Activated T-helper 17 cell treated with anti-CD3 and anti-CD28 coated beads, Interleukin-2, amount 50 U/mL, for 72 hours (primary cell): ENCODE measurements around the gene DENND6B. TPM values are rescaled to one million over a fixed set of nuclear protein-coding genes. Genes with fewer than 3 reads are reported as not detected.
"Not testable (repeated sequence)": the region's sequence is repeated elsewhere in the genome, so short reads cannot be mapped to it uniquely, and the experiment has no call there.

Experiments
- ATAC-seq: fragments of 150-1000 bp; cut with Tn5 transposase; replicated peaks from 2 replicates; pipeline ENCODE4 v1.10.0; 2021; ENCODE audit warnings: mild to moderate bottlenecking, moderate library complexity
- H3K27ac Mint-ChIP-seq: one replicate; pipeline ENCODE4 v1.8.0; 2022; ENCODE audit warnings: mixed read lengths
- H3K27me3 Mint-ChIP-seq: one replicate; pipeline ENCODE4 v1.8.0; 2022; ENCODE audit warnings: mixed read lengths
- H3K36me3 Mint-ChIP-seq: one replicate; pipeline ENCODE4 v1.8.0; 2022; ENCODE audit warnings: low read depth, mild to moderate bottlenecking, mixed read lengths
- H3K4me1 Mint-ChIP-seq: one replicate; pipeline ENCODE4 v1.8.0; 2022; ENCODE audit warnings: mixed read lengths
- H3K4me3 Mint-ChIP-seq: one replicate; pipeline ENCODE4 v1.8.0; 2022; ENCODE audit warnings: mild to moderate bottlenecking, mixed read lengths
- H3K9me3 Mint-ChIP-seq: one replicate; pipeline ENCODE4 v1.8.0; 2022; ENCODE audit warnings: mixed read lengths
- total RNA-seq, 2 donors: library from RNA; stranded (reverse); gene quantifications; one replicate each; pipeline ENCODE4 v1.2.3, GENCODE V29; 2022

The DENND6B gene
- total RNA-seq, 2 donors from 2014 or later = 3.2 to 6.5 TPM

DNA sequence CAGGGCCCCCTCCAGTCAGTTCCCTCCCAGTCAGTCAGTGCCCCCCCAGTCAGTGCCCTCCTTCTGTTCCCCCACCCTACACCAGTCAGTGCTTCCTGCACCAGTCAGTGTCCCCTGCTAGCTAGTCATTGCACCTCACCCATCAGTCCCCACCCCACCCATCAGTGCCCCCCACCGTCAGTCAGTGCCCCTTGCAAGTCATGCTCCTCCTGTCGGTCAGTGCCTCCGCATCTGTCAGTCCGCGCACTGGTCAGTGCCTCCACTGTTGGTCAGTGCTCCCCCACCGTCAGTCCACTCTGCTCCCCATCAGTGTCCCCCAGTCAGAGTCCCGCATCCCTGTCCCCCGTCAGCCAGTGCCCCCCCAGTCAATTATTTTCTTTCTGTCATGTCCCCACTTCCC is 19.7 kb upstream of the DENND6B start:
- H3K36me3 Mint-ChIP-seq = peaks cover 1% of the 10 kb centered on the region
- H3K27ac Mint-ChIP-seq = no peak overlapping the region
- no peaks in the 10 kb centered on the region for H3K9me3 Mint-ChIP-seq
- ATAC-seq = no peak
- H3K4me3 Mint-ChIP-seq = no peak overlapping the region
- H3K27me3 Mint-ChIP-seq = no peaks in the 10 kb centered on the region
- no peaks in the 10 kb centered on the region for H3K4me1 Mint-ChIP-seq

- Mint-ChIP-seq H3K9me3 (no peaks in the 10 kb centered on the region), H3K27ac (no peak overlapping the region), H3K4me3 (no peak overlapping the region), H3K4me1 (no peaks in the 10 kb centered on the region), H3K27me3 (no peaks in the 10 kb centered on the region), H3K36me3 (no peaks in the 10 kb centered on the region)
- no peak for ATAC-seq
These were observed 16.7 kb upstream of the DENND6B start for GRCh38 chr22:50343541-50343935.

- no peaks in the 10 kb centered on the region for H3K4me1 Mint-ChIP-seq
- ATAC-seq = peak; percentile 86
- H3K27ac Mint-ChIP-seq = peak within 1 kb of the TSS; percentile 80
- no peaks in the 10 kb centered on the region for H3K9me3 Mint-ChIP-seq
- H3K27me3 Mint-ChIP-seq = no peaks in the 10 kb centered on the region
- peak within 1 kb of the TSS; percentile 80 for H3K4me3 Mint-ChIP-seq
- H3K36me3 Mint-ChIP-seq = no peaks in the 10 kb centered on the region
These were observed 16.1 kb upstream of the DENND6B start, which contains the start of gene PPP6R2 for GRCh38 chr22:50342651-50343540. Gene PPP6R2, plus strand, starts transcription at chr22:50343327. Its CDS starts 50,582 bp downstream, at chr22:50393909.

- no peaks in the 10 kb centered on the region for H3K36me3 Mint-ChIP-seq
- peak overlapping the region; percentile 80 for H3K27ac Mint-ChIP-seq
- no peaks in the 10 kb centered on the region for H3K9me3 Mint-ChIP-seq
- H3K27me3 Mint-ChIP-seq = no peaks in the 10 kb centered on the region
- H3K4me3 Mint-ChIP-seq = peak overlapping the region; percentile 80
- ATAC-seq = peak; percentile 71
- H3K4me1 Mint-ChIP-seq = no peaks in the 10 kb centered on the region
These were observed 15.3 kb upstream of the DENND6B start for GRCh38 chr22:50341977-50342650.

DNA sequence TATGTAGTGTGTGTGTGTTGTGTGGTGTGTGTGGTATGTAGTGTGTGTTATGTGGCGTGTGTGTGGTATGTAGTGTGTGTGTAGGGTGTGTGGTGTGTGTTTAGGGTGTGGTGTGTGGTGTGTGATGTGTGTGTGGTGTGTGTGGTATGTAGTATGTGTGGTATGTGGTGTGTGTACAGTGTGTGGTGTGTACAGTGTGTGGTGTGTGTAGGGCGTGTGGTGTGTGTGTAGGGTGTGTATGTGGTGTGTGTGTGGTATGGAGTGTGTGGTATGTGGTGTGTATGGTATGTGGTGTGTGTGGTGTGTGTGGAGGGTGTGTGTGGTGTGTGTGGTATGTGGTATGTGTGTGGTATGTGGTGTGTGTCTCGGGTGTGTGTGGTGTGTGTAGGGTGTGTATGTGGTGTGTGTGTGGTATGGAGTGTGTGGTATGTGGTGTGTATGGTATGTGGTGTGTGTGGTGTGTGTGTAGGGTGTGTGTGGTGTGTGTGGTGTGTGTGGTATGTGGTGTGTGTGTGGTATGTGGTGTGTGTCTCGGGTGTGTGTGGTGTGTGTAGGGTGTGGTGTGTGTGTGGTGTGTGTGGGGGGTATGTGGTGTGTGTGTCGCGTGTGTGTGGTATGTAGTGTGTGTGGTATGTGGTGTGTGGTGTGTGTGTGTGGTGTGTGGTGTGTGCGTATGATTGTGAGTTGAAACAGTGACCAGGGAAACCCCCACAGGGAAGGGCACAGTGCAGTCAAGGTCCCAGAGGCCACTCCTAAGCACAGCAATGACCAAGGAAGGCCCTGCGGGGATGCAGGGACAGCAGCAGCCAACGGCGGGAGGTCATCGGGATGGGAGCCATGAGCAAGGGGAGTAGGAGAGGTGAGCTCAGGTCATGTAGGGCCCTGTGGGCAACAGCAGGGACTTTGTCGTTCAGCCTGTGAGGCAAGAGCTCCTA is 13.4 kb upstream of the DENND6B start:
- H3K9me3 Mint-ChIP-seq = no peaks in the 10 kb centered on the region
- no peak for ATAC-seq
- no peaks in the 10 kb centered on the region for H3K36me3 Mint-ChIP-seq
- no peak overlapping the region for H3K27ac Mint-ChIP-seq
- no peaks in the 10 kb centered on the region for H3K4me1 Mint-ChIP-seq
- H3K4me3 Mint-ChIP-seq = no peak overlapping the region
- no peaks in the 10 kb centered on the region for H3K27me3 Mint-ChIP-seq

DNA sequence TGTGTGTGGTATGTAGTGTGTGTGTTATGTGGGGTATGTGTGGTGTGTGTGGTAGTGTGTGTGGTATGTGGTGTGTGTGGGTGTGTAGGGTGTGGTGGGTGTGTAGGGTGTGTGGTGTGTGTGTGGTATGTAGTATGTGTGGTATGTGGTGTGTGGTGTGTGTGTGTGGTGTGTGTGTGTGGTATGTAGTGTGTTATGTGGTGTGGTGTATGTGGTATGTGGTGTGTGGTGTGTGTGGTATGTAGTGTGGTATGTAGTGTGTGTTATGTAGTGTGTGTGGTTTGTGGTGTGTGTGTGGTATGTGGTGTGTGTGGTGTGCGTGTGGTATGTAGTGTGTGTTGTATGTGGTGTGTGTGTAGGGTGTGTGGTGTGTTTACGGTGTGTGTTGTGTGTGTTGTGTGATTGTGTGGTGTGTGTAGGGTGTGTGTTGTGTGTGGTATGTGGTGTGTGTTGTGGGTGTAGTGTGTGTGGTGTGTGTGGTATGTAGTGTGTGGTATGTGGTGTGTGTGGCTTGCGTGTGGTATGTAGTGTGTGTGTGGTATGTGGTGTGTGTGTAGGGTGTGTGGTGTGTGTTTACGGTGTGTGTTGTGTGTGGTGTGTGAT is 12.1 kb upstream of the DENND6B start:
- H3K9me3 Mint-ChIP-seq = no peaks in the 10 kb centered on the region
- no peaks in the 10 kb centered on the region for H3K36me3 Mint-ChIP-seq
- ATAC-seq = no peak
- no peaks in the 10 kb centered on the region for H3K4me1 Mint-ChIP-seq
- H3K27ac Mint-ChIP-seq = no peak overlapping the region
- no peak overlapping the region for H3K4me3 Mint-ChIP-seq
- H3K27me3 Mint-ChIP-seq = no peaks in the 10 kb centered on the region

DNA sequence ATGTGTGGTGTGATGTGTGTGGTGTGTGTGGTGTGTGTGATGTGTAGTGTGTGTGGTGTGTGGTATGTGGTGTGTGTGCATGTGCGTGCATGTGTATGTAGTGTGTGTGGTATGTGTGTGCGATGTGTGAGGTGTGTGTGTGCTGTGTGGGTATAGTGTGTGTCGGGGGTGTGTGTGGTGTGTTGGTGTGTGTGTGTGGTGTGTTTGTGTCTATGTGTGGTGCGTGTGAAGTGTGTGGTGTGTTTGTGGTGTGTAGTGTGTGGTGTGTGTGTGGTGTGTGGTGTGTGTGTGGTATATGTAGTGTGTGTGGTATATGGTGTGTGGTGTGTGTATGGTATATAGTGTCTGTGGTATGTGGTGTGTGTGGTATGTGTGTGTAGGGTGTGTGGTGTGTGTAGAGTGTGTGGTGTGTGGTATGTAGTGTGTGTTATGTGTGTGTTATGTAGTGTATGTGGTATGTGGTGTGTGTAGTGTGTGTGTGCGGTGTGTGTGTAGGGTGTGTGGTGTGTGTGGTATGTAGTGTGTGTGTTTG is 11.3 kb upstream of the DENND6B start:
- no peaks in the 10 kb centered on the region for H3K9me3 Mint-ChIP-seq
- no peaks in the 10 kb centered on the region for H3K36me3 Mint-ChIP-seq
- H3K27ac Mint-ChIP-seq = no peak overlapping the region
- no peaks in the 10 kb centered on the region for H3K27me3 Mint-ChIP-seq
- ATAC-seq = no peak
- no peak overlapping the region for H3K4me3 Mint-ChIP-seq
- H3K4me1 Mint-ChIP-seq = no peaks in the 10 kb centered on the region

DNA sequence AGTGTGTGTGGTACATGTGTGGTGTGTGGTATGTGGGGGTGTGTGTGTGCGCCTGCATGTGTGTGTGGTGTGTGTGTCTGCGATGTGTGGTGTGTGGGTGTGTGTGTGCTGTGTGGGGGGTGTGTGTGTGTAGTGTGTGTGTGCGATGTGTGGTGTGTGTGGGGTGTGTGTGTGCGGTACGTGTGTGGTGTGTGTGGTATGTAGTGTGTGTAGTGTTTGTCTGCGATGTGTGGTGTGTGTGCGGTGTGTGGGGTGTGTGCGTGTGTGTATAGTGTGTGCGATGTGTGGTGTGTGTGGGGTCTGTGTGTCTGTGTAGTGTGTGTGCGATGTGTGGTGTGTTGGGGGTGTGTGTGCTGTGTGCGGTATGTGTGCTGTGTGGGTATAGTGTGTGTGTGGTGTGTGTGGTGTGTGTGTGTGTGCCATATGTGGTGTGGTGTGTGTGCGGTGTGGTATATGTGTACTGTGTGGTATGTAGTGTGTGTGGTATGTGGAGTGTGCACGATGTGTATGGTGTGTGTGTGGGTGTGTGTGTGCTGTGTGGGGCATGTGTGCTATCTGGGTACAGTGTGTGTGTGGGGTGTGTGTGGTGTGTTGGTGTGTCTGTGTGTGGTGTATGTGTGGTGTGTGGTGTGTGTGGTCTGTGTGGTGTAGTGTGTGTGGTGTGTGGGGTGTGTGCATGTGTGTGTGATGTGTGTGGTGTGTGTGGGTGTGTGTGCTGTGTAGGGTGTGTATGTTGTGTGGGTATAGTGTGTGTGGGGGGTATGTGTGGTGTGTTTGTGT is 10.6 kb upstream of the DENND6B start:
- no peaks in the 10 kb centered on the region for H3K27me3 Mint-ChIP-seq
- H3K36me3 Mint-ChIP-seq = no peaks in the 10 kb centered on the region
- no peaks in the 10 kb centered on the region for H3K4me1 Mint-ChIP-seq
- ATAC-seq = no peak
- H3K27ac Mint-ChIP-seq = no peak overlapping the region
- H3K4me3 Mint-ChIP-seq = no peak overlapping the region
- H3K9me3 Mint-ChIP-seq = no peaks in the 10 kb centered on the region

- H3K9me3 Mint-ChIP-seq, H3K36me3 Mint-ChIP-seq, H3K27me3 Mint-ChIP-seq, H3K4me3 Mint-ChIP-seq, H3K27ac Mint-ChIP-seq, ATAC-seq, H3K4me1 Mint-ChIP-seq: not testable (repeated sequence)
These were observed 7.6 kb upstream of the DENND6B start for GRCh38 chr22:50334433-50334832.

DNA sequence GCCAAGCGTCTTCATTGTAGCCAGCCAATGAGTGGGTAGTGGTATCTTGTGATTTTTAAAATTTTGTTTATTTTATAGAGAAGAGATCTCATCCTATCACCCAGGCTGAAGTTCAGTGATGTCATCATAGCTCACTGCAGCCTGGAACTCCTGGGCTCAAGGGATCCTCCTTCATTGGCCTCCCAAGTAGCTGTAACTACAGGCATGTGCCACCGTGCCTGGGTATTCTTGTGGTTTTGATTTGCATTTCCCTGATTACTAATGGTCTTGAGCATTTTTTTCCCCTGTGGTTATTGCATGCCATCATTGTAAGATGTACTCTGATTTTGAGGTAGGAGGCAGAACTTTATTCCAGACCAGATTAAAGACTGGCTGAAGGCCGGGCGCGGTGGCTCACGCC is 2.4 kb upstream of the DENND6B start:
- Mint-ChIP-seq H3K27me3 (peaks cover 4% of the 10 kb centered on the region), H3K9me3 (no peaks in the 10 kb centered on the region), H3K4me1 (peaks cover 10% of the 10 kb centered on the region), H3K4me3 (no peak overlapping the region), H3K27ac (no peak overlapping the region), H3K36me3 (no peaks in the 10 kb centered on the region)
- ATAC-seq = peak; percentile 15

DNA sequence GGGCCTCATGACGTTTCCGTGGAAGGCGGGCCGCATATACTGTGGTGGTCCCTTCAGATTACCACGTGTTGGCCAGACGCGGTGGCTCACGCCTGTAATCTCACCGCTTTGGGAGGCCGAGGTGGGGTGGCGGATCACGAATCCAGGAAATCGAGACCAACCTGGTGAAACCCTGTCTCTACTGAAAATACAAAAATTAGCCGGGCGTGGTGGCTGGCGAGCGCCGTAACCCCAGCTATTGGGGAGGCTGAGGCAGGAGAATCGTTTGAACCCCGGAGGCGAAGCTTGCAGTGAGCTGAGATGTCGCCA is 853 bp upstream of the DENND6B start:
- Mint-ChIP-seq H3K9me3 (no peaks in the 10 kb centered on the region), H3K27me3 (peaks cover 4% of the 10 kb centered on the region)

DNA sequence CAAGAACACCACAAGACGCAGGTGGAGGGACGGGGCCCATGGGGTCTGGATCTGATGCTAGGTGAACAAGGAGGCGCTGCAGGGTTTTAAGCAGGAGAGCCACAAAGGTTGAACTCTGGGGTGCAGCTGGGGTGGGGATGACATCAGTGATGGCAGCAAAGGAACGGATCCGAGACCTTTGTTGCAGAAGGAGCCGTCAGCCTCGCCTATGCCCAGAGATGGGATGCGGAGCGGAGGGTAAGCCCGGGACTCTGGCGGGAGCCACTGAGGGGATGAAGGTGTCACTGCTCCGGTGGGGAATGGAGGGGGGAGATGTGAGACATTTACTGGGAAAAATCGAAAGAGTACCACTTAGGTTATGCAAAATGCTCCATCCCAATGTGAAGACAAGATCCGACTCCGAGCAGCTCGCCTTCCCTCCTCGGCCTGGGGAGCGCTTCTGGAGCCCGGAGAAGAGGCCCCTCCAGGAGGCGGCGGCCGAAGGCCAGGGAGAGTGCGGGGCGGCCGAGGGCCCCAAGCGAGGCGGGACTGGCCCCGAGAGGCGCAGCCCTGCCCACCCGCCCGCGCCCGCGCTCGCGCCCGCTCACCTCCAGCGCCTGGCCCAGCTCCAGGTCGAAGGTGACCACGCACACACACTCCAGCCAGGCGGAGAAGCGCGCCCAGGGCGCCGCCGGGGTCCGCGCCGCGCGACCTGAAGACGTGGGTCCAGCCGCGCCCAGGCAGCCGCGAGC is 422 bp downstream of the DENND6B start:
- Mint-ChIP-seq H3K4me3 (peak overlapping the region; percentile 76), H3K9me3 (no peaks in the 10 kb centered on the region), H3K4me1 (peaks cover 10% of the 10 kb centered on the region), H3K27me3 (peaks cover 4% of the 10 kb centered on the region), H3K27ac (peak overlapping the region; percentile 74), H3K36me3 (no peaks in the 10 kb centered on the region)
- no peak for ATAC-seq

More for the DNA sequence above, 853 bp upstream of the DENND6B start:
- peak overlapping the region; percentile 66 for H3K4me3 Mint-ChIP-seq
- no peak for ATAC-seq
- H3K36me3 Mint-ChIP-seq = no peaks in the 10 kb centered on the region
- H3K27ac Mint-ChIP-seq = peak overlapping the region; percentile 58
- H3K4me1 Mint-ChIP-seq = peaks cover 10% of the 10 kb centered on the region
